ENCODE results near the gene RIN3. TPM values are rescaled to one million over a fixed set of nuclear protein-coding genes. Genes with fewer than 3 reads are reported as not detected.

RIN3 gene
- total RNA-seq, 4 donors from 2014 or later = 4.7 to 7.9 (median 6.6) TPM

GRCh38 chr14:92516966-92517506 is 3.5 kb downstream of the RIN3 start:
- H3K4me1 ChIP-seq = peaks cover 0 to 8% of the 10 kb centered on the region in 2 donors
- no peaks in the 10 kb centered on the region for H3K9me3 ChIP-seq
- WGBS, 2 donors = 88 to 93% methylated on average over 5 of the region's 5 CpGs
- no peak overlapping the region for H3K4me3 ChIP-seq (replicated peaks in 1 of 3)
- intact Hi-C loops (cut with DNase I) = no loop called here
- no peaks in the 10 kb centered on the region for H3K36me3 ChIP-seq
- DNase-seq = no peak
- H3K27me3 ChIP-seq = no peaks in the 10 kb centered on the region
- H3K27ac ChIP-seq = no peak overlapping the region
- no peak for TF ChIP-seq POLR2A (IDR thresholded peaks at IDR 0.05)
- no peak for TF ChIP-seq CTCF (IDR thresholded peaks at IDR 0.05)

- 73 to 81% methylated on average over 2 of the region's 2 CpGs for WGBS, 2 donors
These were observed 4.2 kb downstream of the RIN3 start for GRCh38 chr14:92517761-92518160.

GRCh38 chr14:92519246-92520101 is 5.9 kb downstream of the RIN3 start:
- no peak overlapping the region for H3K4me3 ChIP-seq (replicated peaks in 1 of 3)
- no peak for DNase-seq
- no peaks in the 10 kb centered on the region for H3K9me3 ChIP-seq
- H3K36me3 ChIP-seq = no peaks in the 10 kb centered on the region
- WGBS, 2 donors = 81 to 91% methylated on average over 13 to 14 of the region's 20 CpGs
- intact Hi-C loops (cut with DNase I) = no loop called here
- no peak overlapping the region for H3K27ac ChIP-seq
- peaks cover 0 to under 1% of the 10 kb centered on the region in 2 donors for H3K4me1 ChIP-seq
- no peaks in the 10 kb centered on the region for H3K27me3 ChIP-seq
- TF ChIP-seq POLR2A (IDR thresholded peaks at IDR 0.05) (no peak), CTCF (IDR thresholded peaks at IDR 0.05) (no peak)

More at GRCh38 chr14:92517761-92518160, 4.2 kb downstream of the RIN3 start:
- Histone ChIP-seq H3K4me3 (replicated peaks in 1 of 3) (no peak overlapping the region), H3K27me3 (no peaks in the 10 kb centered on the region), H3K36me3 (no peaks in the 10 kb centered on the region), H3K27ac (no peak overlapping the region), H3K9me3 (no peaks in the 10 kb centered on the region), H3K4me1 (peaks cover 0 to 8% of the 10 kb centered on the region in 2 donors)
- intact Hi-C loops (cut with DNase I) = no loop called here
- TF ChIP-seq POLR2A (IDR thresholded peaks at IDR 0.05) (no peak), CTCF (IDR thresholded peaks at IDR 0.05) (no peak)
- DNase-seq = no peak

DNA sequence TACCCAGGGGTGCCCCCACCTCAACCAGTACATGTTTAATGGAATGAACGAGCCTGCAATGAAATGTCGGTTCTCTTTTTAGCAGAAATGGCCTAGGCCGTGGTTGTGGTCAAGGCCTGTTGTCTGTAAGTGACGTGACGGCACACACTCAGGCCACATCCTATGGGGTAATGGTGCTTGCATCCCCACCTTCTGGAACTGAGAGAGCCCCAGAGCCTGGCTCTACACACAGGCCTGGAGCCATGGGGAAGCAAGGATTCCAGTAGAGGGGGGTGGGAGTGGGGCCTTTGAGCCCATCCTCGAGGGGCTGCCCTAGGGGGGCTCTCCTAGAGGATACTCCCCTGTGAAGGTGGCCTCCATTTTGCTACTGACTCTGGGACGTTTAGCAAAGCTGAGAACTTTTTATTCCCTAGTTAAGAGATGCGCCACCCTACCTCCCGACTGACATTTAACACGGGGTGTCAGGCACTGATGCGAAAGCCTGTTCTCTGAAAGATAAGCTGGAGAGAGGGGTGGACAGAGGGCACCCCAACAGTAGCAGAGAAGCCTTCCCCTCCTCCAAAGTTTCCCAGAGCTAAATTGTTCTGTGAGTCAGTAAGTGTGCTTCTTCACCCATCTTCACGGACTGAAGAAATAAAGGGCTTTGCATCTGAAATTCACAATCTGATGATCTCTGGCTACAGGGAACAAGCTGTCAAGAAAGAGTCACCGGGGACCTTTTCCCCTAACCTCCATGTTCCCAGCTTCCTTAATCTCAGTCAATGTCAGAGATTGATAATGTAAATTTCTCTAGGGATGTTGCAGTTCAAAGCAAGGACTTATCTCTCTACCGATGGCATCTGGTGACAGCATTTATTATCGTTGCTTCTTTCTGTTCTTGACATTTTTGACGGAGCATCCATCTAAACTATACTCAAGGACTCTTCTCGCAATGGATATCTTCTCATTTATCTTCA is 6.8 kb downstream of the RIN3 start:
- DNase-seq = no peak
- H3K27me3 ChIP-seq = no peaks in the 10 kb centered on the region
- no peaks in the 10 kb centered on the region for H3K9me3 ChIP-seq
- H3K4me3 ChIP-seq (replicated peaks in 1 of 3) = no peak overlapping the region
- 87 to 88% methylated on average over 17 of the region's 17 CpGs for WGBS, 2 donors
- TF ChIP-seq CTCF (IDR thresholded peaks at IDR 0.05) = no peak
- TF ChIP-seq POLR2A (IDR thresholded peaks at IDR 0.05) = no peak
- no peaks in the 10 kb centered on the region for H3K36me3 ChIP-seq
- H3K27ac ChIP-seq = no peak overlapping the region
- no peaks in the 10 kb centered on the region for H3K4me1 ChIP-seq
- intact Hi-C loops (cut with DNase I) = no loop called here
